IMR-90 (cell line): Measurements from ENCODE around the gene SFXN3. TPM values are rescaled to one million over a fixed set of nuclear protein-coding genes. Genes with fewer than 3 reads are reported as not detected.
A peak's percentile ranks its signal among the peaks of the same experiment; 100 is the strongest.

Source experiments
- ATAC-seq: fragments of 200-7000 bp; cut with Tn5 transposase; 2 replicates; pipeline ENCODE4 v1.9.1; 2020; ENCODE audit warnings: low read depth, mild to moderate bottlenecking, moderate library complexity
- BruUV-seq: library from RNA; stranded (reverse); fragments of 400-500 nt; replicated peaks from 2 replicates; lab custom pipeline; 2021; lab: Mats Ljungman, UMichigan
- CTCF ChIA-PET: fragments of 300-600 bp; formaldehyde crosslinking; extraction: SDS; loops from one replicate; lab custom pipeline; 2021; ENCODE audit warnings: antibody characterized with exemption; lab: Yijun Ruan, JAX
- POLR2A ChIA-PET: fragments of 300-600 bp; sonication (Branson Sonifier 250); formaldehyde crosslinking; loops from one replicate; lab custom pipeline; 2022; ENCODE audit warnings: antibody characterized with exemption; ENCODE audit not compliant: unreplicated experiment; lab: Charles Lee
- DNase-seq: peaks from one replicate; pipeline ENCODE4 v3.0.0; 2013
- H2AFZ ChIP-seq: replicated peaks from 2 replicates; pipeline ENCODE3; 2013; ENCODE audit warnings: low read length, mild to moderate bottlenecking; ENCODE audit not compliant: poor library complexity
- H2AK5ac ChIP-seq: 2 replicates; pipeline ENCODE4 v1.6.1; 2013; ENCODE audit warnings: low read depth, low read length, inconsistent platforms
- H2AK9ac ChIP-seq: replicated peaks from 2 replicates; pipeline ENCODE3; 2013; ENCODE audit warnings: mild to moderate bottlenecking, low read depth, low read length, moderate library complexity; ENCODE audit not compliant: poor library complexity
- H2BK120ac ChIP-seq: 2 replicates; pipeline ENCODE4 v1.6.1; 2013; ENCODE audit warnings: low read depth, low read length, inconsistent platforms
- H2BK15ac ChIP-seq: 3 replicates; pipeline ENCODE4 v1.6.1; 2013; ENCODE audit warnings: low read depth, low read length, inconsistent platforms
- H2BK20ac ChIP-seq: 2 replicates; pipeline ENCODE4 v1.6.1; 2013; ENCODE audit warnings: low read depth, mild to moderate bottlenecking, inconsistent platforms, low read length, moderate library complexity
- H2BK5ac ChIP-seq: 2 replicates; pipeline ENCODE4 v1.6.1; 2013; ENCODE audit warnings: mild to moderate bottlenecking, low read depth, low read length, inconsistent platforms; ENCODE audit not compliant: poor library complexity, severe bottlenecking
- H3K14ac ChIP-seq: replicated peaks from 2 replicates; pipeline ENCODE4 v1.6.1; 2013; ENCODE audit warnings: low read depth, low read length, inconsistent platforms
- H3K18ac ChIP-seq: 2 replicates; pipeline ENCODE4 v1.6.1; 2013; ENCODE audit warnings: low read depth, low read length, control low read depth
- H3K23ac ChIP-seq: 2 replicates; pipeline ENCODE4 v1.6.1; 2013; ENCODE audit warnings: low read depth, low read length, inconsistent platforms
- H3K27ac ChIP-seq: 2 replicates; pipeline ENCODE4 v1.5.1; 2013; ENCODE audit warnings: mild to moderate bottlenecking, control low read depth, low read length; ENCODE audit not compliant: insufficient read depth
- H3K27me3 ChIP-seq: 2 replicates; pipeline ENCODE4 v1.6.1; 2013; ENCODE audit warnings: low read length; ENCODE audit not compliant: control insufficient read depth, insufficient read depth
- H3K36me3 ChIP-seq: 2 replicates; pipeline ENCODE4 v1.6.1; 2013; ENCODE audit warnings: low read length, mixed read lengths; ENCODE audit not compliant: control insufficient read depth, insufficient read depth
- H3K4ac ChIP-seq: 2 replicates; pipeline ENCODE4 v1.6.1; 2013; ENCODE audit warnings: low read depth, low read length, inconsistent platforms
- H3K4me1 ChIP-seq: 2 replicates; pipeline ENCODE4 v1.6.1; 2013; ENCODE audit warnings: low read length, mixed read lengths; ENCODE audit not compliant: control insufficient read depth, insufficient read depth
- H3K4me2 ChIP-seq: 2 replicates; pipeline ENCODE4 v1.6.1; 2013; ENCODE audit warnings: low read depth, mild to moderate bottlenecking, control low read depth, low read length, moderate library complexity
- H3K4me3 ChIP-seq: 2 replicates; pipeline ENCODE4 v1.5.1; 2013; ENCODE audit warnings: low read depth, mild to moderate bottlenecking, control low read depth, low read length, moderate library complexity; ENCODE audit not compliant: insufficient read depth
- H3K56ac ChIP-seq: 2 replicates; pipeline ENCODE4 v1.6.1; 2013; ENCODE audit warnings: low read length, inconsistent platforms; ENCODE audit not compliant: insufficient read depth; ENCODE audit errors: extremely low read depth
- H3K79me1 ChIP-seq, 2 experiments: 2 replicates each; pipeline ENCODE4 v1.6.1; 2013; ENCODE audit warnings: low read length in 2 of 2, inconsistent platforms in 1 of 2, low read depth in 1 of 2
- H3K9ac ChIP-seq: 2 replicates; pipeline ENCODE4 v1.6.1; 2013; ENCODE audit warnings: low read depth, low read length, control low read depth
- H3K9me1 ChIP-seq: 2 replicates; pipeline ENCODE4 v1.6.1; 2013; ENCODE audit warnings: low read length, inconsistent platforms; ENCODE audit not compliant: insufficient read depth
- H3K9me3 ChIP-seq: 2 replicates; pipeline ENCODE4 v1.6.1; 2013; ENCODE audit warnings: low read length; ENCODE audit not compliant: control insufficient read depth, insufficient read depth
- H4K20me1 ChIP-seq: 2 replicates; pipeline ENCODE4 v1.6.1; 2013; ENCODE audit warnings: low read length, inconsistent platforms; ENCODE audit not compliant: insufficient read depth
- H4K5ac ChIP-seq: 2 replicates; pipeline ENCODE4 v1.6.1; 2013; ENCODE audit warnings: mild to moderate bottlenecking, low read depth, low read length, control low read depth
- H4K8ac ChIP-seq, 2 experiments: 2 replicates each; pipeline ENCODE4 v1.6.1; 2013; ENCODE audit warnings: low read depth in 2 of 2, low read length in 2 of 2, control low read depth in 1 of 2, inconsistent platforms in 1 of 2
- H4K91ac ChIP-seq: 2 replicates; pipeline ENCODE4 v1.6.1; 2013; ENCODE audit warnings: low read depth, low read length, inconsistent platforms; ENCODE audit not compliant: insufficient read depth
- MAFK ChIP-seq: IDR thresholded peaks from 2 replicates; pipeline ENCODE4 v1.6.1; 2012; ENCODE audit warnings: low read depth, low read length, improper control_type of control experiment
- MAZ ChIP-seq: IDR thresholded peaks from 2 replicates; pipeline ENCODE4 v1.6.1; 2012; ENCODE audit warnings: low read depth, mild to moderate bottlenecking, low read length, improper control_type of control experiment, moderate library complexity, borderline replicate concordance
- RFX5 ChIP-seq: IDR thresholded peaks from 2 replicates; pipeline ENCODE4 v1.8.0; 2012; ENCODE audit warnings: low read depth, mild to moderate bottlenecking, low read length, moderate library complexity
- WGBS, 2 experiments: methylation state at CpG; one replicate each; pipeline versions ENCODE4 v1.1.5 to v1.1.7; 2013; ENCODE audit warnings: missing lambda C conversion rate in 2 of 2; ENCODE audit not compliant: insufficient read length in 1 of 2; ENCODE audit errors: extremely low coverage in 2 of 2; 5-methylcytosine and 5-hydroxymethylcytosine counted together
- dilution Hi-C: fragments of 300-500 bp; cut with HindIII; formaldehyde crosslinking; loops from one replicate; pipeline ENCODE4 v1.14.3; 2018; ENCODE audit warnings: low sequenced_read_pairs; ENCODE audit not compliant: unreplicated experiment
- in situ Hi-C: fragments of 300-500 bp; cut with MboI; formaldehyde crosslinking; loops from 3 replicates; pipeline ENCODE4 v1.14.3; 2019; ENCODE audit warnings: low sequenced_read_pairs, inconsistent platforms, mixed read lengths
- intact Hi-C: fragments of 100-400 bp; cut with micrococcal nuclease; formaldehyde crosslinking; loops from 2 replicates; pipeline ENCODE4 v1.10.0; 2022
- polyA plus RNA-seq, 3 experiments: library from polyadenylated mRNA; depleted of rRNA; stranded (reverse); fragments of >200 nt; gene quantifications; 2 replicates each; pipeline ENCODE4 v1.2.3, GENCODE V29; 2012; ENCODE audit warnings: low replicate concordance in 1 of 3
- total RNA-seq: library from RNA; depleted of rRNA; stranded (reverse); fragments of >200 nt; gene quantifications from 2 replicates; pipeline ENCODE4 v1.2.3, GENCODE V29; 2012

The SFXN3 gene
- total and polyA plus RNA-seq, 2 of the 4 experiments (the other 2 are of a cell fraction): 64.7 to 77.2 TPM

DNA sequence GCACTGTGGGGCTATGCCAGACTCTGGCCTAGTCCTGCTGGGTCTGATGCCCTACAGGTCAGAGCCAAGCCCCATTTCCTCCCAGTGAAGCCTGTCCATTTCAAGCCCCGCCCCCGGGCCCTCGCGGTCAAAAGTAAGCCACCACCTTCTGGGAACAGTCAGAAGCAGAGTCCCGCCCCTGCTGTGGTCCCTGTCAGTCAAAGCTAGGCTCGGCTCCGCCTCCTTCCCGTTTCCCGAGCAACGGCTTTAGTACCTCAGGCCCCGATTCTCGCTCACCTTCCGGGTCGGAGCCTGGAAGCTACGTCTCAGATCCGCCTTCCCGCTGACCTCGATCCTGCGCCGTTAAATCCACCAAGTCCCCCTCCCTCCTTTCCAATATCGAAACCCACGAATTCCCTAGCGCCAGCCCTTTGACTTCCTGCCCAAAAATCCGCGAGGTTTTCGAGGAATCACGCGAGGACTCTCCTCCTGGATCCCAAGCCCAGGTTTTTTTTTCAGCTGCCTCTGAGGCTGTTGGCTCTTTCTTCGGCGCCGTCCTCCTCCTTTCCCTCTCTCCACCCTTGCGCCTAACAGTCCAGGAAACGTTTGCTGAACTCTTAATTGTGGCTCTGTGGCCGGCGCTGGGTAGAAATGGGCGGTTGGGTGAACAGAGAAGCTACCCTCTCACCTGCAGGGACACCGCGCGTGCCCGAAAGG lies 11.8 kb downstream of the SFXN3 start:
- ATAC-seq (peak; percentile 89), DNase-seq (peak; percentile 95)
- CTCF ChIA-PET: interaction anchor here (0.7 to 2.1 kb wide), 7 partner anchors 18 to 99 kb away, joined by 3 to 7 read pairs (median 4); partner anchors contain the start of gene KAZALD1
- peak overlapping the region; percentile 57 for H3K9ac ChIP-seq
- BruUV-seq: no TSS peak
- dilution Hi-C loops (no loop called here), intact Hi-C loops (no loop called here), in situ Hi-C loops (no loop called here)
- H3K9me1 ChIP-seq: peaks cover 8% of the 10 kb centered on the region; the same call in 1 of the 2 replicates
- H2AFZ ChIP-seq: peak overlapping the region; percentile 94
- H2AK5ac ChIP-seq: peak overlapping the region; percentile 81
- peak overlapping the region; percentile 27 for H4K5ac ChIP-seq
- no peaks in the 10 kb centered on the region; the same call in 1 of the 2 replicates for H3K27me3 ChIP-seq
- peak overlapping the region; percentile 74 for H3K4me2 ChIP-seq
- H4K91ac ChIP-seq: peak overlapping the region; percentile 90
- TF ChIP-seq MAFK (no peak), MAZ (peak; percentile 54; the same call in 1 of the 2 replicates), RFX5 (no peak)
- H4K20me1 ChIP-seq: no peaks in the 10 kb centered on the region
- peak overlapping the region; percentile 72 for H3K27ac ChIP-seq
- H2AK9ac ChIP-seq: peak overlapping the region; percentile 28
- H3K56ac ChIP-seq: peak overlapping the region; percentile 79
- peak overlapping the region; percentile 26; the same call in 1 of the 2 replicates for H2BK20ac ChIP-seq
- peak overlapping the region; percentile 81; the same call in 2 of the 3 replicates for H2BK15ac ChIP-seq
- H3K4me1 ChIP-seq: peaks cover 11% of the 10 kb centered on the region
- H3K36me3 ChIP-seq: peaks cover 17% of the 10 kb centered on the region
- WGBS, 2 experiments: 0% methylated on average over 27 of the region's 40 CpGs; no CpG with 5 or more reads in 1 of the 2 experiments
- H4K8ac ChIP-seq: peak overlapping the region; percentile 86 to 96
- H3K4me3 ChIP-seq: peak overlapping the region; percentile 41
- peak overlapping the region; percentile 89 for H2BK120ac ChIP-seq
- H3K9me3 ChIP-seq: no peaks in the 10 kb centered on the region
- peak overlapping the region; percentile 77; the same call in 1 of the 2 replicates for H3K23ac ChIP-seq
- peaks cover 5 to 8% of the 10 kb centered on the region in 2 experiments; a peak in 1 of 4 replicates for H3K79me1 ChIP-seq
- peak overlapping the region; percentile 75 for H2BK5ac ChIP-seq
- H3K14ac ChIP-seq: peak overlapping the region; percentile 97
- POLR2A ChIA-PET: interaction anchor here (0.8 to 1.2 kb wide), 3 partner anchors 11 to 20 kb away, joined by 3 to 6 read pairs (median 4); partner anchors contain the start of gene KAZALD1
- H3K18ac ChIP-seq: peak overlapping the region; percentile 44
- peak overlapping the region; percentile 93 for H3K4ac ChIP-seq
